Right renal cortex interstitium (tissue), 3 donors: Measurements from ENCODE around the gene HS3ST4. TPM values are rescaled to one million over a fixed set of nuclear protein-coding genes. Genes with fewer than 3 reads are reported as not detected.
A peak's percentile ranks its signal among the peaks of the same experiment; 100 is the strongest.

Experiments
- DNase-seq, 3 donors: peaks; one replicate each; pipeline ENCODE4 v3.0.0-alpha.2; 2013; ENCODE audit warnings: low read depth in 3 of 3, low spot score in 2 of 3
- polyA plus RNA-seq, 3 donors: library from polyadenylated mRNA; unstranded; fragments of 120-200 nt; gene quantifications; one replicate each; pipeline ENCODE4 v1.2.1, GENCODE V29; 2013; ENCODE audit not compliant: insufficient read length in 3 of 3

The HS3ST4 gene
- polyA plus RNA-seq, 3 donors = 0.27 to 0.57 (median 0.42) TPM

- no peak for DNase-seq
Measured at GRCh38 chr16:25877103-25877502, 185.3 kb downstream of the HS3ST4 start.

- DNase-seq = no peak
Measured at GRCh38 chr16:25886598-25886997, 194.8 kb downstream of the HS3ST4 start.

- DNase-seq = no peak
Measured at GRCh38 chr16:25888868-25889267, 197.1 kb downstream of the HS3ST4 start.

GRCh38 chr16:25893332-25893731 is 201.6 kb downstream of the HS3ST4 start:
- DNase-seq = no peak

- DNase-seq = no peak
Measured at GRCh38 chr16:25894093-25894492, 202.3 kb downstream of the HS3ST4 start.

GRCh38 chr16:25895380-25895779 is 203.6 kb downstream of the HS3ST4 start:
- peak; percentile 43 to 76 (median 60) for DNase-seq

- no peak for DNase-seq
Measured at GRCh38 chr16:25896411-25896810, 204.7 kb downstream of the HS3ST4 start.

- DNase-seq = no peak
Measured at GRCh38 chr16:25897702-25898101, 205.9 kb downstream of the HS3ST4 start.

- DNase-seq = no peak
Measured at GRCh38 chr16:25905810-25906209, 214.1 kb downstream of the HS3ST4 start.

GRCh38 chr16:25910971-25911370 is 219.2 kb downstream of the HS3ST4 start:
- no peak for DNase-seq

GRCh38 chr16:25912321-25912720 is 220.6 kb downstream of the HS3ST4 start:
- no peak for DNase-seq

- DNase-seq = no peak
Measured at GRCh38 chr16:25914357-25914962, 222.7 kb downstream of the HS3ST4 start.

GRCh38 chr16:25916037-25916436 is 224.3 kb downstream of the HS3ST4 start:
- DNase-seq = peak in 2 of 3 donors; percentile 47 to 49

- DNase-seq = no peak
Measured at GRCh38 chr16:25922438-25922837, 230.7 kb downstream of the HS3ST4 start.

- no peak for DNase-seq
Measured at GRCh38 chr16:25925421-25925820, 233.7 kb downstream of the HS3ST4 start.

- no peak for DNase-seq
Measured at GRCh38 chr16:25931473-25932035, 239.8 kb downstream of the HS3ST4 start.

GRCh38 chr16:25941800-25942499 is 250.2 kb downstream of the HS3ST4 start:
- no peak for DNase-seq

GRCh38 chr16:25950586-25951281 is 259.0 kb downstream of the HS3ST4 start:
- DNase-seq = no peak

GRCh38 chr16:25951999-25952398 is 260.2 kb downstream of the HS3ST4 start:
- peak in 2 of 3 donors; percentile 5 to 10 for DNase-seq

GRCh38 chr16:25952983-25953382 is 261.2 kb downstream of the HS3ST4 start:
- no peak for DNase-seq

- no peak for DNase-seq
Measured at GRCh38 chr16:25957707-25958106, 265.9 kb downstream of the HS3ST4 start.
